Chondrocyte (in vitro differentiated cells): Measurements from ENCODE around the gene MOSMO. TPM values are rescaled to one million over a fixed set of nuclear protein-coding genes. Genes with fewer than 3 reads are reported as not detected.
A peak's percentile ranks its signal among the peaks of the same experiment; 100 is the strongest.

Experiments used
- DNase-seq: peaks from one replicate; pipeline ENCODE4 v3.0.0; 2021; ENCODE audit warnings: mixed read lengths, low spot score
- H3K27ac Mint-ChIP-seq: one replicate; pipeline ENCODE4 v1.8.0; 2021; ENCODE audit warnings: mild to moderate bottlenecking, moderate library complexity, mixed read lengths; ENCODE audit not compliant: unreplicated experiment
- H3K27me3 Mint-ChIP-seq: 2 replicates; pipeline ENCODE4 v1.8.0; 2021; ENCODE audit warnings: low read depth, mixed read lengths
- H3K36me3 Mint-ChIP-seq: 2 replicates; pipeline ENCODE4 v1.8.0; 2021; ENCODE audit warnings: low read depth, mixed read lengths
- H3K4me1 Mint-ChIP-seq: 2 replicates; pipeline ENCODE4 v1.8.0; 2021; ENCODE audit warnings: low read depth, mild to moderate bottlenecking, mixed read lengths
- H3K4me3 Mint-ChIP-seq: one replicate; pipeline ENCODE4 v1.8.0; 2021; ENCODE audit warnings: mild to moderate bottlenecking, moderate library complexity, mixed read lengths; ENCODE audit not compliant: unreplicated experiment
- H3K9me3 Mint-ChIP-seq: 2 replicates; pipeline ENCODE4 v1.8.0; 2021; ENCODE audit warnings: low read depth, mixed read lengths
- CTCF ChIP-seq: fragments of 200-600 bp; sonication (generic); IDR thresholded peaks from 2 replicates; pipeline ENCODE4 v1.5.0; 2021; ENCODE audit warnings: antibody characterized with exemption, mild to moderate bottlenecking, moderate library complexity
- long read RNA-seq: library from polyadenylated mRNA; stranded (forward); transcript quantifications from one replicate; pipeline ENCODE4 v2.0.0, GENCODE V29; 2021
- total RNA-seq: library from RNA; stranded (reverse); gene quantifications from 3 replicates; pipeline ENCODE4 v1.2.1, GENCODE V29; 2021

Gene MOSMO
- total RNA-seq: 9.7 to 11.3 TPM (median 10.7 TPM) in 3 replicates
- long read RNA-seq: 0 reads

- H3K4me1 Mint-ChIP-seq: peaks cover 28% of the 10 kb centered on the region
- H3K36me3 Mint-ChIP-seq: no peaks in the 10 kb centered on the region
- no peaks in the 10 kb centered on the region for H3K9me3 Mint-ChIP-seq
- H3K27ac Mint-ChIP-seq: peak within 1 kb of the TSS; percentile 61
- TF ChIP-seq CTCF: peak; percentile 53
- H3K27me3 Mint-ChIP-seq: peaks cover 4% of the 10 kb centered on the region
- DNase-seq: no peak
- peak within 1 kb of the TSS; percentile 91 for H3K4me3 Mint-ChIP-seq
Observed at GRCh38 chr16:22007509-22008214, at the start of gene MOSMO. MOSMO (plus strand) TSS chr16:22008111; CDS start chr16:22008302, 191 bp downstream.

GRCh38 chr16:21959050-21959449, 48.9 kb upstream of the MOSMO start:
- H3K27me3 Mint-ChIP-seq: no peaks in the 10 kb centered on the region
- H3K4me3 Mint-ChIP-seq: no peak overlapping the region
- peaks cover 13% of the 10 kb centered on the region for H3K4me1 Mint-ChIP-seq
- no peak for TF ChIP-seq CTCF
- H3K36me3 Mint-ChIP-seq: peaks cover 26% of the 10 kb centered on the region
- H3K27ac Mint-ChIP-seq: no peak overlapping the region
- H3K9me3 Mint-ChIP-seq: no peaks in the 10 kb centered on the region
- no peak for DNase-seq

DNA sequence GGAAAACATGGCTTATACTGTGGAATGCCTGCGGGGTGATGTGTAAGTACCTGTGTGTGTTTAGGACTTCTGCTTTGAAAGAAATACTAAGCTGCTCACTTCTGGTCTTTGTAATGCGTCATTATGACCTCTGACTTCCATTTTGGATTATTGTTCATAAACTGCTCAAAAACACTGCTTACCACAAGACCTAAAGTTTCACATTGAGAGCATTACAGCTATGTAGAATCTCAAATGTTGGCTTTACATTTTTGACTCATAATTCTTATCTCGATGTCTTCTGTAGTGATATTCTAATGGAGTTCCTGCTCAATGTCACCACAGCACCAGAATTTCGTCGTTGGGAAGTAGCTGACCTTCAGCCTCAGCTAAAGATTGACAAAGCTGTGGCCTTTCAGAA, 45.4 kb upstream of the MOSMO start:
- Mint-ChIP-seq H3K9me3 (no peaks in the 10 kb centered on the region), H3K36me3 (peaks cover 50% of the 10 kb centered on the region), H3K27me3 (no peaks in the 10 kb centered on the region), H3K27ac (no peak overlapping the region), H3K4me1 (no peaks in the 10 kb centered on the region), H3K4me3 (no peak overlapping the region)
- TF ChIP-seq CTCF: no peak
- no peak for DNase-seq

- Mint-ChIP-seq H3K4me3 (no peak overlapping the region), H3K4me1 (no peaks in the 10 kb centered on the region), H3K9me3 (no peaks in the 10 kb centered on the region), H3K27ac (no peak overlapping the region), H3K27me3 (no peaks in the 10 kb centered on the region), H3K36me3 (peaks cover 50% of the 10 kb centered on the region)
- no peak for DNase-seq
- no peak for TF ChIP-seq CTCF
Observed at GRCh38 chr16:21963887-21964286, 44.0 kb upstream of the MOSMO start.

GRCh38 chr16:21964353-21964752, 43.6 kb upstream of the MOSMO start:
- DNase-seq: no peak
- no peaks in the 10 kb centered on the region for H3K27me3 Mint-ChIP-seq
- no peak for TF ChIP-seq CTCF
- H3K36me3 Mint-ChIP-seq: peaks cover 46% of the 10 kb centered on the region
- no peaks in the 10 kb centered on the region for H3K4me1 Mint-ChIP-seq
- H3K4me3 Mint-ChIP-seq: no peak overlapping the region
- no peaks in the 10 kb centered on the region for H3K9me3 Mint-ChIP-seq
- H3K27ac Mint-ChIP-seq: peak overlapping the region; percentile 0
